Measurements from ENCODE around the gene HOXC9. TPM values are rescaled to one million over a fixed set of nuclear protein-coding genes. Genes with fewer than 3 reads are reported as not detected.

The HOXC9 gene
- total and polyA plus RNA-seq, 9 of the 15 experiments (the other 6 are each of a cell fraction or from before 2014, with no cell fraction given): 1.1 to 10.5 (median 9.3) TPM

DNA sequence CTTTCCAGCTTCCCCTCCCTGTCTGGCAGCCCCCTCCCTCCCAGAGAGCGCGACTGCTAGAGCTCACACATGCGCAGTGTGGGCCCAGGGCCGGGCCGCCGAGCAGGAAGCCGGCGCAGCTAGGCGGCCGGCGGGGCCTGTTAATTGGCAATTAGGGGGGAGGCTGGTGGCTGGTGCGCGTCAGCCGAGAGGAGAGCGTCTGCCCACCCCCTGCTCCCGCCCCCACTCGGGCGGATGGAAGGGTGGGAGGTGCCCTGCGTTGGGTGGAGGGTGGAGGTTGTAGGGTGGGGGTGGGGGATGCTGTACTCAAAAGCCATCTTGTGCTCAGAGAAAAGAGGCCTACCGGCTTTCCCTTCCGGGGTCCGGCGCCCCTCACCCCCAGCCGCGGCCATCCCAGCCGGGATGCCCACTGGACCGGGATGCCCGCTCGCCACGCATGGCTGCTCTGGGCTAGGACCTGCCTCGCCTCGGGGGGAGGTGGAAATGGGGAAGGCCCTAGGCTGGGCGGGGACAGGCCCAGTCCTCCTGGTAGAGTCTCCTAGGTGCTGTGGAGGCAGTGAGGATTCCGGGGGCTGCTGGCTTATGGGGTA is 18.0 kb downstream of the HOXC9 start (continued):
- TF ChIP-seq, protein P1, sequence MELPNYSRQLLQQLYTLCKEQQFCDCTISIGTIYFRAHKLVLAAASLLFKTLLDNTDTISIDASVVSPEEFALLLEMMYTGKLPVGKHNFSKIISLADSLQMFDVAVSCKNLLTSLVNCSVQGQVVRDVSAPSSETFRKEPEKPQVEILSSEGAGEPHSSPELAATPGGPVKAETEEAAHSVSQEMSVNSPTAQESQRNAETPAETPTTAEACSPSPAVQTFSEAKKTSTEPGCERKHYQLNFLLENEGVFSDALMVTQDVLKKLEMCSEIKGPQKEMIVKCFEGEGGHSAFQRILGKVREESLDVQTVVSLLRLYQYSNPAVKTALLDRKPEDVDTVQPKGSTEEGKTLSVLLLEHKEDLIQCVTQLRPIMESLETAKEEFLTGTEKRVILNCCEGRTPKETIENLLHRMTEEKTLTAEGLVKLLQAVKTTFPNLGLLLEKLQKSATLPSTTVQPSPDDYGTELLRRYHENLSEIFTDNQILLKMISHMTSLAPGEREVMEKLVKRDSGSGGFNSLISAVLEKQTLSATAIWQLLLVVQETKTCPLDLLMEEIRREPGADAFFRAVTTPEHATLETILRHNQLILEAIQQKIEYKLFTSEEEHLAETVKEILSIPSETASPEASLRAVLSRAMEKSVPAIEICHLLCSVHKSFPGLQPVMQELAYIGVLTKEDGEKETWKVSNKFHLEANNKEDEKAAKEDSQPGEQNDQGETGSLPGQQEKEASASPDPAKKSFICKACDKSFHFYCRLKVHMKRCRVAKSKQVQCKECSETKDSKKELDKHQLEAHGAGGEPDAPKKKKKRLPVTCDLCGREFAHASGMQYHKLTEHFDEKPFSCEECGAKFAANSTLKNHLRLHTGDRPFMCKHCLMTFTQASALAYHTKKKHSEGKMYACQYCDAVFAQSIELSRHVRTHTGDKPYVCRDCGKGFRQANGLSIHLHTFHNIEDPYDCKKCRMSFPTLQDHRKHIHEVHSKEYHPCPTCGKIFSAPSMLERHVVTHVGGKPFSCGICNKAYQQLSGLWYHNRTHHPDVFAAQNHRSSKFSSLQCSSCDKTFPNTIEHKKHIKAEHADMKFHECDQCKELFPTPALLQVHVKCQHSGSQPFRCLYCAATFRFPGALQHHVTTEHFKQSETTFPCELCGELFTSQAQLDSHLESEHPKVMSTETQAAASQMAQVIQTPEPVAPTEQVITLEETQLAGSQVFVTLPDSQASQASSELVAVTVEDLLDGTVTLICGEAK (IDR thresholded peaks at IDR 0.05): 0 out of 2 replicates have a peak, but pooled peaks have one; percentile 20
- TF ChIP-seq, protein P1 (CRISPR knock-in tag; IDR thresholded peaks at IDR 0.05): no peak
- TF ChIP-seq, protein P2, sequence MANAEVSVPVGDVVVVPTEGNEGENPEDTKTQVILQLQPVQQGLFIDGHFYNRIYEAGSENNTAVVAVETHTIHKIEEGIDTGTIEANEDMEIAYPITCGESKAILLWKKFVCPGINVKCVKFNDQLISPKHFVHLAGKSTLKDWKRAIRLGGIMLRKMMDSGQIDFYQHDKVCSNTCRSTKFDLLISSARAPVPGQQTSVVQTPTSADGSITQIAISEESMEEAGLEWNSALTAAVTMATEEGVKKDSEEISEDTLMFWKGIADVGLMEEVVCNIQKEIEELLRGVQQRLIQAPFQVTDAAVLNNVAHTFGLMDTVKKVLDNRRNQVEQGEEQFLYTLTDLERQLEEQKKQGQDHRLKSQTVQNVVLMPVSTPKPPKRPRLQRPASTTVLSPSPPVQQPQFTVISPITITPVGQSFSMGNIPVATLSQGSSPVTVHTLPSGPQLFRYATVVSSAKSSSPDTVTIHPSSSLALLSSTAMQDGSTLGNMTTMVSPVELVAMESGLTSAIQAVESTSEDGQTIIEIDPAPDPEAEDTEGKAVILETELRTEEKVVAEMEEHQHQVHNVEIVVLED (CRISPR knock-in tag; IDR thresholded peaks at IDR 0.05): no peak
- TF ChIP-seq BCOR (IDR thresholded peaks at IDR 0.05) (no peak), KDM1A (IDR thresholded peaks at IDR 0.05) (no peak), ZSCAN32 (CRISPR knock-in tag; IDR thresholded peaks at IDR 0.05) (no peak), SMARCA5 (IDR thresholded peaks at IDR 0.05) (0 out of 2 replicates have a peak, but pooled peaks have one; percentile 33), TBL1XR1 (IDR thresholded peaks at IDR 0.05; ENCODE audit: low read length in 2 of 2) (no peak), BHLHE40 (IDR thresholded peaks at IDR 0.05; ENCODE audit: low read length) (no peak), ZNF77 (CRISPR knock-in tag; IDR thresholded peaks at IDR 0.05) (no peak), TAL1 (IDR thresholded peaks at IDR 0.05) (no peak), FOXA3 (CRISPR knock-in tag; conservative IDR thresholded peaks at IDR 0.05 in 1 of 2, IDR thresholded peaks at IDR 0.05 in 1 of 2) (no peak), CHD4 (IDR thresholded peaks at IDR 0.05; ENCODE audit: insufficient read depth, insufficient replicate concordance, low read depth, low read length, poor library complexity, severe bottlenecking) (no peak), RBM17 (IDR thresholded peaks at IDR 0.05; ENCODE audit: borderline replicate concordance, low read depth, low read length) (no peak), MTF1 (CRISPR knock-in tag; IDR thresholded peaks at IDR 0.05; ENCODE audit: borderline replicate concordance) (no peak), ZNF695 (CRISPR knock-in tag; IDR thresholded peaks at IDR 0.05) (no peak)
